Loucy (cell line): ENCODE data around the gene WASF3.

Experiments used
- H2AFZ ChIP-seq: fragments of 200-600 bp; sonication (generic); 2 replicates; pipeline ENCODE4 v1.6.0; 2016; ENCODE audit warnings: antibody characterized with exemption, mild to moderate bottlenecking, low read length, moderate library complexity
- H3F3A ChIP-seq: fragments of 200-600 bp; 2 replicates; pipeline ENCODE4 v1.6.0; 2016; ENCODE audit warnings: antibody characterized with exemption, low read depth, mild to moderate bottlenecking
- H3K27me3 ChIP-seq: fragments of 200-600 bp; sonication (generic); 2 replicates; pipeline ENCODE4 v1.6.1; 2014; ENCODE audit warnings: low read length, mild to moderate bottlenecking; ENCODE audit not compliant: insufficient read depth, poor library complexity, severe bottlenecking
- H3K36me3 ChIP-seq: fragments of 200-600 bp; sonication (generic); 2 replicates; pipeline ENCODE4 v1.6.1; 2016; ENCODE audit warnings: low read length; ENCODE audit not compliant: insufficient read depth
- H3K4me1 ChIP-seq: fragments of 200-600 bp; sonication (generic); 2 replicates; pipeline ENCODE4 v1.5.1; 2014; ENCODE audit warnings: low read length, mild to moderate bottlenecking; ENCODE audit not compliant: insufficient read depth, poor library complexity, severe bottlenecking
- H3K4me2 ChIP-seq: fragments of 200-600 bp; sonication (generic); 2 replicates; pipeline ENCODE4 v1.6.0; 2014; ENCODE audit warnings: antibody characterized with exemption, low read length, low read depth, mild to moderate bottlenecking; ENCODE audit not compliant: poor library complexity, severe bottlenecking
- H3K4me3 ChIP-seq: fragments of 200-600 bp; sonication (generic); 2 replicates; pipeline ENCODE4 v1.5.1; 2014; ENCODE audit warnings: low read length, mild to moderate bottlenecking, mixed read lengths; ENCODE audit not compliant: poor library complexity, severe bottlenecking
- H3K79me2 ChIP-seq: fragments of 200-600 bp; sonication (generic); 2 replicates; pipeline ENCODE4 v1.6.1; 2014; ENCODE audit warnings: low read length; ENCODE audit not compliant: insufficient read depth
- H3K9ac ChIP-seq: fragments of 200-600 bp; sonication (generic); 2 replicates; pipeline ENCODE4 v1.6.0; 2014; ENCODE audit warnings: mild to moderate bottlenecking, low read depth, low read length, moderate library complexity; ENCODE audit not compliant: poor library complexity, severe bottlenecking
- H3K9me2 ChIP-seq: fragments of 200-600 bp; sonication (generic); replicated peaks from 2 replicates; pipeline ENCODE4 v1.6.1; 2016; ENCODE audit warnings: low read depth, low read length, mixed read lengths
- H3K9me3 ChIP-seq: fragments of 200-600 bp; sonication (generic); 2 replicates; pipeline ENCODE4 v1.6.1; 2014; ENCODE audit warnings: mild to moderate bottlenecking, antibody characterized with exemption, low read length, low read depth; ENCODE audit not compliant: insufficient read depth
- H4K20me1 ChIP-seq: fragments of 200-600 bp; sonication (generic); 2 replicates; pipeline ENCODE4 v1.6.0; 2014; ENCODE audit warnings: antibody characterized with exemption, low read length, mild to moderate bottlenecking; ENCODE audit not compliant: insufficient read depth, poor library complexity, severe bottlenecking
- EZH2phosphoT487 ChIP-seq: fragments of 200-600 bp; IDR thresholded peaks from 2 replicates; pipeline ENCODE4 v1.6.1; 2018; ENCODE audit warnings: antibody characterized with exemption, mild to moderate bottlenecking, moderate library complexity, borderline replicate concordance
- TF ChIP-seq, protein P1 (sequence below): fragments of 200-600 bp; sonication (generic); conservative IDR thresholded peaks from 2 replicates; pipeline ENCODE4 v1.5.1; 2014; ENCODE audit warnings: mild to moderate bottlenecking, antibody characterized with exemption, low read length

Gene WASF3

GRCh38 chr13:26706381-26706780, 148.9 kb downstream of the WASF3 start:
- no peaks in the 10 kb centered on the region for H3K27me3 ChIP-seq
- no peak overlapping the region for H2AFZ ChIP-seq
- no peaks in the 10 kb centered on the region for H3K9me3 ChIP-seq
- H3K4me3 ChIP-seq = no peak overlapping the region
- H4K20me1 ChIP-seq = no peaks in the 10 kb centered on the region
- TF ChIP-seq, protein P1, sequence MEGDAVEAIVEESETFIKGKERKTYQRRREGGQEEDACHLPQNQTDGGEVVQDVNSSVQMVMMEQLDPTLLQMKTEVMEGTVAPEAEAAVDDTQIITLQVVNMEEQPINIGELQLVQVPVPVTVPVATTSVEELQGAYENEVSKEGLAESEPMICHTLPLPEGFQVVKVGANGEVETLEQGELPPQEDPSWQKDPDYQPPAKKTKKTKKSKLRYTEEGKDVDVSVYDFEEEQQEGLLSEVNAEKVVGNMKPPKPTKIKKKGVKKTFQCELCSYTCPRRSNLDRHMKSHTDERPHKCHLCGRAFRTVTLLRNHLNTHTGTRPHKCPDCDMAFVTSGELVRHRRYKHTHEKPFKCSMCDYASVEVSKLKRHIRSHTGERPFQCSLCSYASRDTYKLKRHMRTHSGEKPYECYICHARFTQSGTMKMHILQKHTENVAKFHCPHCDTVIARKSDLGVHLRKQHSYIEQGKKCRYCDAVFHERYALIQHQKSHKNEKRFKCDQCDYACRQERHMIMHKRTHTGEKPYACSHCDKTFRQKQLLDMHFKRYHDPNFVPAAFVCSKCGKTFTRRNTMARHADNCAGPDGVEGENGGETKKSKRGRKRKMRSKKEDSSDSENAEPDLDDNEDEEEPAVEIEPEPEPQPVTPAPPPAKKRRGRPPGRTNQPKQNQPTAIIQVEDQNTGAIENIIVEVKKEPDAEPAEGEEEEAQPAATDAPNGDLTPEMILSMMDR = 0 out of 2 replicates have a peak, but pooled peaks have one; percentile 17
- TF ChIP-seq EZH2phosphoT487 = no peak
- no peaks in the 10 kb centered on the region for H3F3A ChIP-seq
- H3K4me1 ChIP-seq = peaks cover 6% of the 10 kb centered on the region
- no peaks in the 10 kb centered on the region for H3K9me2 ChIP-seq
- no peaks in the 10 kb centered on the region for H3K36me3 ChIP-seq
- no peak overlapping the region for H3K9ac ChIP-seq
- H3K4me2 ChIP-seq = no peak overlapping the region
- H3K79me2 ChIP-seq = no peaks in the 10 kb centered on the region

GRCh38 chr13:26707122-26708006, 149.9 kb downstream of the WASF3 start:
- Histone ChIP-seq H2AFZ (no peak overlapping the region), H3K4me3 (no peak overlapping the region), H4K20me1 (no peaks in the 10 kb centered on the region), H3F3A (no peaks in the 10 kb centered on the region), H3K9ac (no peak overlapping the region), H3K4me1 (peaks cover 6% of the 10 kb centered on the region), H3K9me2 (no peaks in the 10 kb centered on the region), H3K36me3 (no peaks in the 10 kb centered on the region), H3K9me3 (peaks cover 5% of the 10 kb centered on the region; the same call in 1 of the 2 replicates), H3K4me2 (no peak overlapping the region), H3K27me3 (no peaks in the 10 kb centered on the region), H3K79me2 (no peaks in the 10 kb centered on the region)
- TF ChIP-seq, protein P1 = peak; percentile 85
- TF ChIP-seq EZH2phosphoT487 = no peak

DNA sequence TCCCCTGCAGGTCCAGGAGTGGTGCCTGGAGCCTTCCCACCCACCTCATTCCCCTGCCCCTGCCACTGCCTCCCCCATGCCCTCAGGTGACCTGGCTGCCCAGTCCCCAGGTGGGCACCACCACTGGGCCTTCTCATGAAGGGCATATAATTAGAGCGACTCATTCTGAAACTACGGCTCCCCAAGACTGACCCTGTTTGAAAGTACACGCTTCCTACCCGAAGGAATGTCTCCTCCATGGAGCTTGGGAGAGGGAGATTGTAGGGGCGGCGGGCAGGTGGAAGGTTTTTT, 150.5 kb downstream of the WASF3 start:
- Histone ChIP-seq H3K36me3 (no peaks in the 10 kb centered on the region), H3F3A (no peaks in the 10 kb centered on the region), H3K4me3 (no peak overlapping the region), H3K9me3 (peaks cover 9% of the 10 kb centered on the region; the same call in 1 of the 2 replicates), H3K9ac (no peak overlapping the region), H3K9me2 (no peaks in the 10 kb centered on the region), H3K4me1 (peaks cover 6% of the 10 kb centered on the region), H2AFZ (no peak overlapping the region), H4K20me1 (no peaks in the 10 kb centered on the region), H3K4me2 (no peak overlapping the region), H3K27me3 (no peaks in the 10 kb centered on the region), H3K79me2 (no peaks in the 10 kb centered on the region)
- TF ChIP-seq, protein P1 = no peak
- TF ChIP-seq EZH2phosphoT487 = no peak
